ENCODE data around the gene PARD3. TPM values are rescaled to one million over a fixed set of nuclear protein-coding genes. Genes with fewer than 3 reads are reported as not detected.

PARD3 gene
- polyA plus RNA-seq, 3 donors = 0.51 TPM; not detected in 2

- H3K9ac ChIP-seq (ENCODE audit: insufficient read depth, low read length, poor library complexity, severe bottlenecking) = no peak overlapping the region
- Mint-ChIP-seq H3K36me3 (no peaks in the 10 kb centered on the region), H3K9me3 (peaks cover 0 to 2% (median 0%) of the 10 kb centered on the region in 7 donors), H3K4me1 (no peaks in the 10 kb centered on the region), H3K27me3 (ENCODE audit: low read depth in 3 of 3) (peaks cover 0 to 2% (median 2%) of the 10 kb centered on the region in 3 donors), H3K4me3 (no peak overlapping the region), H3K27ac (no peak overlapping the region)
- TF ChIP-seq CTCF (IDR thresholded peaks at IDR 0.05) = no peak
- no CpG with 5 or more reads among the region's 2 CpGs for WGBS (ENCODE audit: insufficient coverage)
- no peak overlapping the region for H3K27ac ChIP-seq (ENCODE audit: low read depth in 1 of 2, low read length in 2 of 2)
- intact Hi-C loops (cut with micrococcal nuclease) = no loop called here
- DNase-seq = no peak
- H3K36me3 ChIP-seq (replicated peaks in 1 of 2; ENCODE audit: control insufficient read depth in 1 of 2, insufficient read depth in 2 of 2, low read length in 2 of 2) = no peaks in the 10 kb centered on the region
- H3K4me2 ChIP-seq (replicated peaks; ENCODE audit: extremely low read depth, low read length, poor library complexity, severe bottlenecking) = no peak overlapping the region
- no peak overlapping the region for H3K4me3 ChIP-seq (replicated peaks in 1 of 3; ENCODE audit: low read depth in 2 of 3, low read length in 3 of 3)
- H3K27me3 ChIP-seq (ENCODE audit: control insufficient read depth in 2 of 2, insufficient read depth in 2 of 2, low read length in 2 of 2) = no peaks in the 10 kb centered on the region
- H3K9me3 ChIP-seq (replicated peaks in 1 of 2; ENCODE audit: control insufficient read depth in 1 of 2, insufficient read depth in 1 of 2, low read length in 2 of 2) = no peaks in the 10 kb centered on the region
- no peaks in the 10 kb centered on the region for H4K20me1 ChIP-seq (ENCODE audit: insufficient read depth, low read length)
- no peaks in the 10 kb centered on the region for H3K4me1 ChIP-seq (ENCODE audit: control insufficient read depth in 1 of 2, insufficient read depth in 2 of 2, low read length in 2 of 2)
- H2AFZ ChIP-seq (ENCODE audit: insufficient read depth, low read depth, low read length, poor library complexity, severe bottlenecking) = no peak overlapping the region
- no peaks in the 10 kb centered on the region for H3K79me2 ChIP-seq (ENCODE audit: insufficient read depth, low read length)
Measured at GRCh38 chr10:34570887-34571286, 244.2 kb downstream of the PARD3 start.

- H3K4me1 Mint-ChIP-seq = no peaks in the 10 kb centered on the region
Measured at GRCh38 chr10:34567659-34568253, 247.3 kb downstream of the PARD3 start.

More at GRCh38 chr10:34567659-34568253, 247.3 kb downstream of the PARD3 start:
- TF ChIP-seq CTCF (IDR thresholded peaks at IDR 0.05) = no peak
- Mint-ChIP-seq H3K9me3 (peaks cover 0 to 4% (median 0%) of the 10 kb centered on the region in 7 donors), H3K4me3 (no peak overlapping the region), H3K27me3 (ENCODE audit: low read depth in 3 of 3) (no peaks in the 10 kb centered on the region), H3K27ac (peak overlapping the region in 1 of 7 donors; percentile 1), H3K36me3 (no peaks in the 10 kb centered on the region)
- Histone ChIP-seq H2AFZ (ENCODE audit: insufficient read depth, low read depth, low read length, poor library complexity, severe bottlenecking) (no peak overlapping the region), H3K27me3 (ENCODE audit: control insufficient read depth in 2 of 2, insufficient read depth in 2 of 2, low read length in 2 of 2) (no peaks in the 10 kb centered on the region), H3K79me2 (ENCODE audit: insufficient read depth, low read length) (no peaks in the 10 kb centered on the region), H3K9ac (ENCODE audit: insufficient read depth, low read length, poor library complexity, severe bottlenecking) (no peak overlapping the region), H3K9me3 (replicated peaks in 1 of 2; ENCODE audit: control insufficient read depth in 1 of 2, insufficient read depth in 1 of 2, low read length in 2 of 2) (no peaks in the 10 kb centered on the region), H3K4me1 (ENCODE audit: control insufficient read depth in 1 of 2, insufficient read depth in 2 of 2, low read length in 2 of 2) (no peaks in the 10 kb centered on the region), H4K20me1 (ENCODE audit: insufficient read depth, low read length) (no peaks in the 10 kb centered on the region), H3K4me3 (replicated peaks in 1 of 3; ENCODE audit: low read depth in 2 of 3, low read length in 3 of 3) (no peak overlapping the region), H3K4me2 (replicated peaks; ENCODE audit: extremely low read depth, low read length, poor library complexity, severe bottlenecking) (no peak overlapping the region), H3K36me3 (replicated peaks in 1 of 2; ENCODE audit: control insufficient read depth in 1 of 2, insufficient read depth in 2 of 2, low read length in 2 of 2) (no peaks in the 10 kb centered on the region), H3K27ac (ENCODE audit: low read depth in 1 of 2, low read length in 2 of 2) (no peak overlapping the region)
- intact Hi-C loops (cut with micrococcal nuclease) = no loop called here
- DNase-seq = no peak
- WGBS (ENCODE audit: insufficient coverage) = no CpG with 5 or more reads among the region's 6 CpGs

All from CD14-positive monocyte (primary cell).